HG03457 (cell line): ENCODE data around the gene ZNF540.
"Not testable (repeated sequence)": the region's sequence is repeated elsewhere in the genome, so short reads cannot be mapped to it uniquely, and the experiment has no call there.

Experiments
- ATAC-seq: cut with Tn5 transposase; IDR thresholded peaks from one replicate; pipeline ENCODE4 v1.9.1; 2021; ENCODE audit warnings: moderate number of reproducible peaks; ENCODE audit not compliant: unreplicated experiment

Gene ZNF540

DNA sequence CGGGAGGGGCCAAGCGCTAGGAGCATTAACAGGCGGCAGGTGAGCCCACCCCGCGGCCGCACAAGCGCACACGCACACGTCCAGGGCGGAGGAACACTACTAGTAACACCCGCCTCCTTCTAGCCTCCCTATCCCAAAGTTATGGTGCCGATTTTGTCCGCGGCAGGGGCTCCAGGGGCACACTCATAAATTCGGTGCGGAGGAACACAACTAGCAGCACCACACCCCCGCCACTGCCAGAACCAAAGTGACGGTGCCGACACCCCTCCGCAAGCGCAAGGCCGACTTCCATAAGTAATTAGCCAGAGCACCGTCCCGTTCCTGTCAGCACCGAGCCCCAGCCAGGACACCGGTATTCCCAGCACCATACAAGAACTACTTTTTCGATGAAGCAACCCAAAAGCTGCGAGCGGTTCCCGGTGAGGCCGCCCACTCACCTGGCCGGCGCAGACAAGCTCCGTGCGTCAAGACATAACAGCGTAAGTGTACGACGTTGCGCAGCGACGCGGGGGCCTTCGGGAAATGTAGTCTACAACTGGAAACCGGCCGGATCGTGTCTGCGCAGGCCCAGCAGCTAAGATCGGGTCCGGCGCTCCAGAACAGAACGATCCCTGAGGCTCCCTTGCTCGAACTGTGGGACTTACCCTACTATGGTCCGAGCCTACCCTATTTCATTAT is at the start of gene ZNF540, which contains the start of gene ZNF571:
Gene ZNF540, plus strand, starts transcription at position 573 of the 678 bp plus-strand sequence. CDS start 3,572 bp downstream, outside the sequence.
Gene ZNF571, minus strand, starts transcription at position 489 of the 678 bp plus-strand sequence. CDS start 8,116 bp downstream, outside the sequence.
- peak; percentile 84 for ATAC-seq

DNA sequence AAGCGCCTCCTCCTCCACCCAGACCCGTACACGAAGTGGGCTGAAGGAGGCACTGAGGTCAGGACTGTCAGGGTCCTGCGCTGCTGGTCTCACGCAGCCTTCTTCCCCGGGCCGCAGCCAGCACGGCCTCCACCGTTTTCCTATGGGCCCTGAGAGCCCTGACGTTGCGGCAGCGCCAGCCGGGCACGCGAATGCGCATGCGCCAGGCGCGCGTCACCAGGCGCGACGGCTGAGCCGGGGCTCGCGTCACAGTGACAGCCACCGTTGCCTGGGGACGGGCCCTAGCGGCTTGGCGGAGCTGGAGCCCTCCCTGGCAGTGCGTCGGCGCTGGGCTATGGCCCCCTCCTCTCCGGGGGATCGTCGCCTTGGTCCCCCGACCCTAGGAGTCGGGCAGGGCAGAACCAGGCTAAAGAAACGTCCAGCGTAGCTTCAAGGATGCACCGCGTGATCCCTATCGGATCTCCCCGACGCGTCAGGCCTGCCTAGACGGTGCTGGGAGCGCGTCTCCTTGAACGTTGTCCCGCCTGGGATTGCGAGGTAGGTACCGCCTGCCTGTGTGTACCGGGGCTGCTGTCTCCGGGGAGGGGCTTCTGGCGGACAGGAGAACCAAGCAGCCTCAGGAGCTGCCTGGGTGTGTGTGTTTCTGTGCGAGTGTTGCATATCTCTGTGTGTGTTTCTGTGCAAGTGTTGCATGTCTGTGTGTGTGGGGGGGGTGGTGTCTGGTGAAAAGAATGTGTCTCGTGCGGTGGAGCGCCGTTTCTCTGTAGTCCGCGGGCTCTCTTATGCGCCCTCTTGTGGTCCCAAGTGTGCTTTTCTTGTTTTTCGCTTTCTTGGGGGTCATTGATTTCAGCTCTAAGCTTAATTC is 43.3 kb upstream of the ZNF540 start:
- no peak for ATAC-seq

DNA sequence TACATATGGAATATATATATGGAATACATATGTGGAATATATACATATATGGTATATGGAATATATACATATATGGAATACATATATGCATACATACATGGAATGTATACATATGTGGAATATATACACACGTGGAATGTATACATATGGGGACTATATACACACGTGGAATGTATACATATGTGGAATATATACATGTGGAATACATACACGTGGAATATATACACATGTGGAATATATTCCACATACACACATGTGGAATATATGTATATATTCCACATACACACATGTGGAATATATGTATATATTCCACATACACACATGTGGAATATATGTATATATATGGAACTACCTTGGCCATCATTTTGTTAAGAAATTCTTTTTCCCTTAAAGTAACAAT is 31.2 kb upstream of the ZNF540 start:
- ATAC-seq, result no peak

DNA sequence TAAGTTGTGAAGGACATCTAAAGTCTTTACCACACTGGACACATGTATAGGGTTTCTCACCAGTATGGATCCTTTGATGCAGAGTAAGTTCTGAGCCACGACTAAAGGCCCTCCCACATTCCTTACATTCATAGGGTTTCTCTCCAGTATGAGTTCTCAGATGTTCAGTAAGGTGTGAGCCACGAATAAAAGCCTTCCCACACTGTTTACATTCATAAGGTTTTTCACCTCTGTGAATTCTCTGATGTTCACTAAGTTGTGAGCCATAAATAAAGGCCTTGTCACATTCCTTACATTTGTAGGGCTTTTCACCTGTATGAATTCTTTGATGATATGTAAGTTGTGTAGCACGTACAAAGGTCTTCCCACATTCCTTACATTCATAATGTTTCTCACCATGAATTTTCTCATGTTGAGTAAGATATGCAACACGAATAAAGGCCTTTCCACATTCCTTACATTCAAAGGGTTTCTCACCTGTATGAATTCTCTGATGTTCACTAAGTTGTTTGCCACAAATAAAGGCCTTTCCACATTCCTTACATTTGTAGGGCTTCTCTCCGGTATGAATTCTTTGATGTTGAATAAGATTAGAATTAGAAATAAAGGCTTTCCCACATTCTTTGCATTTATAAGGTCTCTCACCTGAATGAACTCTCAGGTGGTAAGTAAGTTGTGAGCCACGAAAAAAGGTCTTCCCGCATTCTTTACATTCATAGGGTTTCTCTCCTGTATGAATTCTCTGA is 29.9 kb upstream of the ZNF540 start:
- no peak for ATAC-seq

DNA sequence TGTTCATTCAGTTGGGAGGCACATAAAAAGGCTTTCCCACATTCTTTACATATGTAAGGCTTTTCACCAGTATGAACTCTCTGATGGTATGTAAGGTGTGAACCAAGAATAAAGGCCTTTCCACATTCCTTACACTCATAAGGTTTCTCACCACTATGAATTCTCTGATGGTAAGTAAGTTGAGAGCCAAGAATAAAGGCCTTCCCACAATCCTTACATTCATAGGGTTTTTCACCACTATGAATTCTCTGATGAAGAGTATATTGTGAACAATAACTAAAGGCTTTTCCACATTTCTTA is 29.4 kb upstream of the ZNF540 start:
- no peak for ATAC-seq

DNA sequence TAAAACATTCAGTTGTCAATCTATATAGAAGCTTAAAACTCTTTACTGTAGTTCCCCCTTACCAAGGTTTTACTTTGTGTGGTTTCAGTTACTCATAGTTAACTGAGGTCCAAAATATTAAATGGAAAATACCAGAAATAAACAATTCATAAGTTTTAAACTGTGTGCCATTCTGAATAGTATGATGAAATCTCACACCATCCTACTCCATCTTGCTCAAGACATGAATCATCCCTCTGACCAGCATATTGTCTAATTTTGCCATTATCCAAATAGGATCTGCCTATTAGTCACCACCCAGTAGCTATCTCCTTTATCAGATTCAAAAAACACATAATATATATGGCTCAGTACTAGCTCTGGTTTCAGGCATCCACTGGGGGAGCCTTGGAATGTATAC is 22.5 kb upstream of the ZNF540 start:
- no peak for ATAC-seq

DNA sequence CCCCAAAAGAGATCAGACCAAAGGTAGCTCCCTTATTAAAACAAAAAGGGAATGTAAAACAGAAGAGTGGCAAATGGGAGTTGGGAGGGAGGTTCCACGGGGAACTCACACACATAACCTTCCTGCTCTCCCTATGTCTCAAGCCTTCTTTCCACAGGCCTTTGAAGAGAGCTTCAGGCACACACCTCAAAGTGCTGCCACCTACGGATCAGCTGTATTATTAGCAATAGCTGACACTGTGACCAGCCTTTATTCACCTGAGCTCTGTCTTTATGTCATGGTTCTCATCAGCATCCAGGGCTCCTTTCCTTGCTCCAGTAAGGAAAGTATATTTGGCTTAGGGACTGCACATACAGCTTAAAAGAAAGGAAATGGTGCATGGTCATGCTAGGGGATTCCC is 11.3 kb upstream of the ZNF540 start:
- no peak for ATAC-seq

DNA sequence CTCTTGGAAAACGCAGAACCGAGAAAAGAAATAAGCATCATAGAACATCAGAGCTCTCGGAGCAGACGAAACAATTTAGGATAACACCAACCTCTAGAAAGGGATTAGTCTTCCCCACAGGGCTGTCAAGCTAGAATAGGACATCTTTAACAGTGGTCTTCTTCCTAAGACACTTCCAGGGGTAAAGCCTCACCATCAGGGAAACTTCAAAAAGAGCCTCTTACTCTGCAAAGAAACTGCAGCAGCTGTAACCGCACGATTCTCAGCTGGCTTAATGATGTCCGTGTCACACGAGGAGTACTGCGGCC is 726 bp upstream of the ZNF540 start:
- ATAC-seq, result no peak

DNA sequence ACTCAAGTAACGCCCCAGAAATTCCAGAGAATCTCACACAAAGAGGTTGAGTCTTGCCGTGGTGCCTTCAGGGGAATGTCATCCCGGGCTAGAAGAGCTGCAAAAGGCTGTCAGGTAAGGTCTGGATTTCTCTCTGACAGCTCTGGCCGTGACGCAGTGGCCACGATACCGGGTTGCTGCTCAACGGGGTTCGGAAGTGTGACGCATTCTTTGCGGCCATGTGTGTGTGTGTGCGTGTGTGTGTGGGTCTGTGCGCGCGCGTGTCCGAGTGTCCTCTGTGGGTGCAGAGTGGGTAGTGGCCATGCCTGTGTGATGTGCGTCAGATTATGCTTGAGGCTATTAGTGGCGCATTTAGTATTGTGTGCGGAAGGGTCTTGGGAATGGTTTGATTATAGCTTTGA is 306 bp downstream of the ZNF540 start:
- peak; percentile 16 for ATAC-seq

DNA sequence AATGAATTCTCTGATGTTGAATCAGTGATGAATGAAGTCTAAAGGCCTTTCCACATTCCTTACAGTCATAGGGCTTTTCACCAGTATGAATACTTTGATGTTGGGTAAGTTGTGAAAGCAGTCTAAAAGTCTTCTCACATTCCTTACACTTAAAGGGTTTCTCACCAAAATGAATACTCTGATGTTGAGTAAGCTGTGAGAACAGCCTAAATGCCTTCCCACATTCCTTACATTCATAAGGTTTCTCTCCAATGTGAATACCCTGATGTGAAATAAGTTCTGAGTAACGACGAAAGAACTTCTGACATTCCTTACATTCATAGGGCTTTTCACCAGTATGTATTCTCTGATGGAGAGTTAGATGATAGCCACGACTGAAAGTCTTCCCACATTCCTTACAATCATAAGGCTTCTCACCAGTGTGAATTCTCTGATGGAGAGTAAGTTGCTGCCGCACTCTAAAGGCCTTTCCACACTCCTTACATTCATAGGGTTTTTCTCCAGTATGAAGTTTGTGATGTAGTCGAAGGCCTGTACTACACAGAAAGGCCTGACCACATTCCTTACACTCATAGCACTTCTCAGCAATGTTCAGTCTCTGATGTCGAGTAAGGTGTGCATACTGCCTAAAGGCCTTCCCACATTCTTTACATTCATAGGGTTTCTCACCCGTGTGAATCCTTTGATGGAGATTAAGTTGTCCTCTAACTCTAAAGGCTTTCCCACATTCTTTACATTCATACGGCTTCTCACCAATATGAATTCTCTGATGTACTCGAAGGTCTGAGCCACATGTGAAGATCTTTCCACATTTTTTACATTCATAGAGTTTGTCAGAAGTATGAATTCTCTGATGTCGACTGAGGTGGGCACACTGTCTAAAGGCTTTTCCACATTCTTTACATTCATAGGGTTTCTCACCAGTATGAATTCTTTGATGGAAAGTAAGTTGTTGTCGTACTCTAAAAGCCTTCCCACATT is 40.7 kb downstream of the ZNF540 start:
- no peak for ATAC-seq

DNA sequence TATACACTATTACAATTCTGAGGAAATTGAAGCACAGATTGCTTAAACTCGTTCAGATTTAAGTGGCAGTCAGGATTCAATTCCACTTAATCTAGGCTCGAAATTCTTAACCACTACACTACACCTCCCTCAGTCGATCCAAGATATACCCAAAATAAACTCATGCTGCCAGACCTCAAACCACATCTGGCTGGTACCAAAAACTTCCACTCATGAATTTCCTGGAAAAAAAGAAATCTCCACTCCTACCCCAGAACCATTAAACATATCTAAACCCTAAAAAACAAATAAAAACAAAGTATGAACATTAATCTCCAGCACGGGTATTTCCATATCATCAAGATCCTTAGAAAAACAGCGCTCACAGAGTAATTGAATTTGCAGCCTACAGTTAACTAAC is 59.4 kb downstream of the ZNF540 start:
- ATAC-seq, result no peak

DNA sequence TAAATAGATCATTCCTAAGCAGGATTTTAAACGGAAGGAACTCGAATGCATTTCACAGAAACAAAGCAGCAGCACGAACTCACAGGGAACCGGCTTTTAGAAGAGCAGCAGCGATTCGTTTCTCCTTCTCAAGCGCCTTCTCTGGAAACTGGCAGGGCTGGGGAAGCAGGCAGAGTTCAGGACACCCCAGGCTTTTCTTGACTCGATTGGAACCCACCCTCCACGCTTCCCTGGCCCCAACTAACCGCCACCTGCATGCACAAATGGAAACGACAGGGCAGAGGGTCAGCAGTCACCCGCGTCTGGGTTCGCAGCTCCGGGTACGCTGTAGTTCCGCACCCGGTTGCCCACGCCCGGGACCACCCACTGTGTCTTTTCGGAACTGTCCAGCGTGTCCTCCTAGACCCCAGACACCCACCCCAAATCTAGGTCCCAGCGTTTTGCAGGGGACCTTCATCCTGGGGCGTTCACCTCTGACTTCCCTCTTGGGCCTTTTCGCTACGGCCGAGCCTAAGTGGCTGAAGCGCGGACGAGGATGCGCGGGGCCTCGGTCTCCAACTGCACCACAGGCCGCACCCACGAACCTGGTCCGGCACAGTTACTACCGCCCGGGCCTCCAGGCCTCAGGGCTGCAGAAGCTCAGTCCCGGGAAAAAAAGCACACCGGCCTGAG is 60.1 kb downstream of the ZNF540 start:
- peak; percentile 28 for ATAC-seq

DNA sequence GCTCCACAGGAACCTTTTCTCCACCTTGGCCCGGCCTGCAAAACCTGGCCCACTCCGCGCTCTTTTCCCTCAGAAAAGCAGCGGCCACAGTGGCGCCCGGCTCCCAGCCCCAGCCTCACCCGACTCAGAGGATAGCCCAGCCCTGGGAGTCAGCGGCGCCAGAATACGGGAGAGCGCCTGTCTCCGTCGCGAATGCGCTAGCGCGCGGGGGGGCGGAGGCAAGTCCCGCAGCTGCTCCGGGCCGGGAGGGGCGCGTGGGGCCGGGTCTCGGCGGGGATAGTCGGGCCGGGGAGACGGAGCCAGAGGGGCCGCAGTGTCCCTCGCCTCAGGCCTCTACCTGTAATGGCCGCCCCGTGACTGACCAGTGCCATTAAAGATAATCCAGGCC is 60.6 kb downstream of the ZNF540 start, which contains the start of gene ZFP30:
Gene ZFP30, minus strand, starts transcription at position 165 of the 388 bp plus-strand sequence. CDS start 7,643 bp downstream, outside the sequence.
- peak; percentile 17 for ATAC-seq

DNA sequence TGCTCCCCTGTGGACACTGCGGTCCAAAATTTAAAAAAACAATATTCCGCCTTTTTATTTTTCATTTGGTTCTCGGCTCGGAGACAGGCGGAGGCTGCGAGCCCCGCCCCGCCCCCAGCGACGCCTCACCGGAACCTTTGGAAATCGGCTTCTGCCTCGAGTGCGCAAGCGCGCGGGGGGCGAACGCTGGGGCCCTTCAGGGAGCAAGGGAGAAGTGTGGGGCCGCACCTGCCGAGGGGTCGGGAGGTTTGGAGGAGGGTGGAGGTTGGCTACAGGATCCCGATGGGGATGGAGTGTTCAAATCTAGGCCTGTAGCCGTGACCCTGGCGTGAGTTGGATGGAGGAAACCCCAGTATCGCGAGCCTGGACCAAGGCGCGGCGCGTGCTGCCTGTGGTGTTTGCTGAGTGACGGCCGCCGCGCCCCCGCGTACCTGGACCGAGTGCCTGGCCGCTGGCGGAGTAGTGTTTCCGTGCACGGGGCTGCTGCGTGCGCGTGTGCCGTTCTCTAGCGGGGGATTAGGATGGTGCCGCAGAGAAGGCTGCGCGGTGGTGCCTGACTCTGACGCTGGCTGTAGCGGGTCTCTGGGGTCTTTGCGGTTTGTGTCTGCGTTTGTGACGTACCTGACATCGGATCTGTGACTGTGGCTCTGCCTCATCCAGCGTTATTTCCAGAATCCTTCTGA is 61.2 kb downstream of the ZNF540 start:
- ATAC-seq, result peak; percentile 44

DNA sequence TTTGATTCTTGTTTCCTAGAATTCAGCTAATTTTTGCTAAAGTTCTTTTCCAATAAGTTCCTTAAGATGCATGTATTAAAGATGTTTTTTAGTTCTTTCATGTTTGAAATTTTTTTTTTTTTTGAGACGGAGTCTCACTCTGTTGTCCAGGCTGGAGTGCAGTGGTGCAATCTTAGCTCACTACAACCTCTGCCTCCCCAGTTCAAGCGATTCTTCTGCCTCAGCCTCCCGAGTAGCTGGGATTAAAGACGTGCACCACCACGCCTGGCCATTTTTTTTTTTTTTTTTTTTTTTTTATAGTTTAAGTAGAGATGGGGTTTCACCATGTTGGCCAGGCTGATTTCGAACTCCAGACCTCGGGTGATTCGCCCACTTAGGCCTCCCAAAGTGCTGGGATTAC is 62.5 kb downstream of the ZNF540 start:
- not testable (repeated sequence) for ATAC-seq
